SU-DHL-6 (cell line): ENCODE measurements around the gene SERPINA3.

ENCODE experiments used
- H2AFZ ChIP-seq: fragments of 200-600 bp; sonication (generic); 2 replicates; pipeline ENCODE4 v1.6.1; 2014; ENCODE audit warnings: low read depth, mild to moderate bottlenecking, moderate library complexity, mixed read lengths, antibody characterized with exemption, low read length; ENCODE audit not compliant: severe bottlenecking
- H3F3A ChIP-seq: fragments of 200-600 bp; shearing (Covaris generic); 2 replicates; pipeline ENCODE4 v1.6.0; 2016; ENCODE audit warnings: antibody characterized with exemption, mild to moderate bottlenecking; ENCODE audit not compliant: insufficient read depth
- H3K27ac ChIP-seq: fragments of 200-600 bp; sonication (generic); 2 replicates; pipeline ENCODE4 v1.5.1; 2016; ENCODE audit warnings: low read depth, mild to moderate bottlenecking, low read length, moderate library complexity, mixed read lengths
- H3K27me3 ChIP-seq: fragments of 200-600 bp; sonication (generic), shearing (Covaris generic); 2 replicates; pipeline ENCODE4 v1.6.0; 2014; ENCODE audit warnings: mild to moderate bottlenecking, low read length
- H3K36me3 ChIP-seq: fragments of 200-600 bp; sonication (generic); 2 replicates; pipeline ENCODE4 v1.6.1; 2014; ENCODE audit warnings: mild to moderate bottlenecking, low read length, mixed read lengths
- H3K4me2 ChIP-seq: fragments of 300-600, 200-600 bp; shearing (Covaris generic), sonication (generic); 2 replicates; pipeline ENCODE4 v1.6.0; 2014; ENCODE audit warnings: low read length, low read depth, mild to moderate bottlenecking; ENCODE audit not compliant: poor library complexity, severe bottlenecking
- H3K4me3 ChIP-seq: fragments of 200-600 bp; sonication (generic); 2 replicates; pipeline ENCODE4 v1.5.1; 2014; ENCODE audit warnings: antibody characterized with exemption, low read length, mild to moderate bottlenecking, mixed read lengths; ENCODE audit not compliant: insufficient read depth, poor library complexity, severe bottlenecking
- H3K79me2 ChIP-seq: fragments of 200-600 bp; sonication (generic); 2 replicates; pipeline ENCODE4 v1.6.1; 2014; ENCODE audit warnings: mild to moderate bottlenecking, low read length, moderate library complexity; ENCODE audit not compliant: insufficient read depth
- H3K9ac ChIP-seq: fragments of 200-600 bp; sonication (generic); 2 replicates; pipeline ENCODE4 v1.7.0; 2014; ENCODE audit warnings: mild to moderate bottlenecking, low read length
- H3K9me2 ChIP-seq: fragments of 200-600 bp; sonication (generic); replicated peaks from 2 replicates; pipeline ENCODE4 v1.6.1; 2014; ENCODE audit warnings: low read length; ENCODE audit not compliant: insufficient read depth
- H3K9me3 ChIP-seq: fragments of 200-600 bp; sonication (generic); 2 replicates; pipeline ENCODE4 v1.6.1; 2014; ENCODE audit warnings: low read length, mixed read lengths; ENCODE audit not compliant: insufficient read depth
- H4K20me1 ChIP-seq: fragments of 200-600 bp; sonication (generic); 2 replicates; pipeline ENCODE4 v1.6.1; 2014; ENCODE audit warnings: low read depth, mild to moderate bottlenecking, antibody characterized with exemption, low read length, moderate library complexity, mixed read lengths
- CTCF ChIP-seq: fragments of 200-600 bp; sonication (generic); IDR thresholded peaks from one replicate; pipeline ENCODE4 v1.5.1; 2017; ENCODE audit warnings: antibody characterized with exemption, mild to moderate bottlenecking, low read length, moderate library complexity; ENCODE audit not compliant: insufficient read depth, poor library complexity, severe bottlenecking
- EZH2phosphoT487 ChIP-seq: fragments of 200-600 bp; sonication (generic), shearing (Covaris generic); conservative IDR thresholded peaks from 2 replicates; pipeline ENCODE4 v1.6.1; 2018; ENCODE audit warnings: mild to moderate bottlenecking, antibody characterized with exemption, low read length, moderate library complexity, mixed read lengths

The SERPINA3 gene

GRCh38 chr14:94631536-94632304, 19.5 kb downstream of the SERPINA3 start:
- no peaks in the 10 kb centered on the region for H3F3A ChIP-seq
- no peaks in the 10 kb centered on the region for H4K20me1 ChIP-seq
- no peaks in the 10 kb centered on the region for H3K27me3 ChIP-seq
- H3K36me3 ChIP-seq = no peaks in the 10 kb centered on the region
- no peak overlapping the region for H3K4me3 ChIP-seq
- no peak overlapping the region for H3K4me2 ChIP-seq
- no peaks in the 10 kb centered on the region for H3K79me2 ChIP-seq
- no peak overlapping the region for H3K9ac ChIP-seq
- no peaks in the 10 kb centered on the region for H3K9me3 ChIP-seq
- no peak overlapping the region for H2AFZ ChIP-seq
- TF ChIP-seq EZH2phosphoT487 (no peak), CTCF (no peak)
- no peak overlapping the region for H3K27ac ChIP-seq
- no peaks in the 10 kb centered on the region for H3K9me2 ChIP-seq

DNA sequence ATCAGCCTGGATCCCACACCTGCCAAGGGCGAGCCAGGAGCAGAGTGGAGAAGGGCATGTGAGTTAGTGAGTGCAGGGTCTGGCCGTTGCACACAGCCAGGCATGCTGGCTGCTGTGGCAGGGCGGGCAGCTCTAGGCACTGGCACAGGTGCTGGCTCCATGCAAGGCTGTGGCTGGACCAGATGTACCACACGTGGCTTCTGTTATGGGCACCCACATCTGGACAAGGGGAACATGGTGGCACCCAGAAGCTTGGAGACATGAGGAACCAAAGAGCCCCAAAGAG, 20.1 kb downstream of the SERPINA3 start:
- Histone ChIP-seq H3K9me2 (no peaks in the 10 kb centered on the region), H3K9ac (no peak overlapping the region), H3K27me3 (no peaks in the 10 kb centered on the region), H3K79me2 (no peaks in the 10 kb centered on the region), H2AFZ (no peak overlapping the region), H3K4me3 (no peak overlapping the region), H4K20me1 (no peaks in the 10 kb centered on the region), H3K36me3 (no peaks in the 10 kb centered on the region), H3K4me2 (no peak overlapping the region), H3K9me3 (no peaks in the 10 kb centered on the region), H3F3A (no peaks in the 10 kb centered on the region), H3K27ac (no peak overlapping the region)
- no peak for TF ChIP-seq EZH2phosphoT487
- TF ChIP-seq CTCF = no peak

- no peaks in the 10 kb centered on the region for H3F3A ChIP-seq
- H3K4me3 ChIP-seq = no peak overlapping the region
- H4K20me1 ChIP-seq = no peaks in the 10 kb centered on the region
- H3K9ac ChIP-seq = no peak overlapping the region
- no peaks in the 10 kb centered on the region for H3K27me3 ChIP-seq
- no peaks in the 10 kb centered on the region for H3K9me2 ChIP-seq
- no peak for TF ChIP-seq CTCF
- TF ChIP-seq EZH2phosphoT487 = no peak
- no peak overlapping the region for H3K27ac ChIP-seq
- no peaks in the 10 kb centered on the region for H3K79me2 ChIP-seq
- no peak overlapping the region for H3K4me2 ChIP-seq
- no peak overlapping the region for H2AFZ ChIP-seq
- no peaks in the 10 kb centered on the region for H3K9me3 ChIP-seq
- no peaks in the 10 kb centered on the region for H3K36me3 ChIP-seq
Observed at GRCh38 chr14:94633121-94633520, 20.9 kb downstream of the SERPINA3 start.
